ENCODE results near the gene SPAG16. TPM values are rescaled to one million over a fixed set of nuclear protein-coding genes. Genes with fewer than 3 reads are reported as not detected.

The SPAG16 gene
- total RNA-seq, 1 donor from 2014 or later: 18.7 TPM

DNA sequence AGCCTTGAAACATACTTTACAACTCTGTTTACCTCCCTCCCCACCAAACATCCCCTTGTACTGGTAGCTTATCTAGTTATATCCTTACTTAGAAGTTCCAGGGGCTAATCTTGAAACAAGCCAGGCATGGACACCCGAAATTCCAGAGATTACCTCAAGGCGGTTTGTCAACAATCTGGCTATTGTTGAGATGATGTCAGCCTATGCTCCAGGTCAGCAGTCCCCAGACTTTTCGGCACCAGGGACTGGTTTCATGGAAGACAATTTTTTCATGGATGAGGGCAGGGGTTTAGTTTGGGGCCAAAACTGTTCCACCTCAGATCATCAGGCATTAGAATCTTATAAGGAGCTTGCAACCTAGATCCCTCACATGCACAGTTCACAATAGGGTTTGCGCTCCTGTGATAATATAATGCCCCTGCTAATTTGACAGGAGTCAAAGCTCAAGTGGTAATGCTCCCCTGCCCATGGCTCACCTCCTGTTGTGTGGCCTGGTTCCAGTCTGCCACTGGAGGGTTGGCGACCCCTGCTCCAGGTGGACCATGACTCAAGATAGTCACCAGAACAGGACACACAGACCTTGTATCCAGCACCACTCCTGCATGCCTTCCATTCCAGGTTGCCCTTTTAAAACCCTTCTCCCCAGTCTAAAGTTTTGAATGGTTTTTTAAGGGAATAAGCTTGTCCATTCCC lies 171.2 kb downstream of the SPAG16 start:
- Mint-ChIP-seq H3K4me3 (ENCODE audit: unreplicated experiment) (no peak overlapping the region), H3K4me1 (ENCODE audit: low read depth) (no peaks in the 10 kb centered on the region), H3K9me3 (ENCODE audit: low read depth) (no peaks in the 10 kb centered on the region), H3K36me3 (ENCODE audit: low read depth) (no peaks in the 10 kb centered on the region), H3K27ac (ENCODE audit: unreplicated experiment) (no peak overlapping the region), H3K27me3 (ENCODE audit: low read depth) (no peaks in the 10 kb centered on the region)
- DNase-seq (ENCODE audit: low spot score): no peak
- TF ChIP-seq, protein P1, sequence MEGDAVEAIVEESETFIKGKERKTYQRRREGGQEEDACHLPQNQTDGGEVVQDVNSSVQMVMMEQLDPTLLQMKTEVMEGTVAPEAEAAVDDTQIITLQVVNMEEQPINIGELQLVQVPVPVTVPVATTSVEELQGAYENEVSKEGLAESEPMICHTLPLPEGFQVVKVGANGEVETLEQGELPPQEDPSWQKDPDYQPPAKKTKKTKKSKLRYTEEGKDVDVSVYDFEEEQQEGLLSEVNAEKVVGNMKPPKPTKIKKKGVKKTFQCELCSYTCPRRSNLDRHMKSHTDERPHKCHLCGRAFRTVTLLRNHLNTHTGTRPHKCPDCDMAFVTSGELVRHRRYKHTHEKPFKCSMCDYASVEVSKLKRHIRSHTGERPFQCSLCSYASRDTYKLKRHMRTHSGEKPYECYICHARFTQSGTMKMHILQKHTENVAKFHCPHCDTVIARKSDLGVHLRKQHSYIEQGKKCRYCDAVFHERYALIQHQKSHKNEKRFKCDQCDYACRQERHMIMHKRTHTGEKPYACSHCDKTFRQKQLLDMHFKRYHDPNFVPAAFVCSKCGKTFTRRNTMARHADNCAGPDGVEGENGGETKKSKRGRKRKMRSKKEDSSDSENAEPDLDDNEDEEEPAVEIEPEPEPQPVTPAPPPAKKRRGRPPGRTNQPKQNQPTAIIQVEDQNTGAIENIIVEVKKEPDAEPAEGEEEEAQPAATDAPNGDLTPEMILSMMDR (IDR thresholded peaks at IDR 0.05): no peak

DNA sequence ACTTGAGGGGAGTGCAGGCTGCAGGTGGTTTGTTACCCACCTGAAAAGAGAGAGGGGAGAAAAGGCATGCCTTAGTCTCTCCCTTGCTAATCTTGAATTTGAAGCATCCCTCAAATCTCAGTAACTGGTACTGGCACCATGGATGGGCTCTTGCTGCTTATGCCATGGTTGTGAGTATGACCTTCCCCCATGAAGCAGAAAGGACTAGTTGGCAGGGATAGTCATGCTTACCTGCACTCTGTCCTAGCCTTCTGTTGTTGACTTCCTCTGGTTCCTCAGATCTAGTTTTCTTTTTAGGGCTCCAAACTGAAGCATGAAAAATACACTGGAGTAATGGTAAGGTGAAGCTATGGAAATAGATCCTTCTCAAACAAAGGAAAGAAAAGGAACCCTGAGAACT lies 191.2 kb downstream of the SPAG16 start:
- no peak overlapping the region for H3K27ac Mint-ChIP-seq (ENCODE audit: unreplicated experiment)
- peaks cover 9% of the 10 kb centered on the region for H3K36me3 Mint-ChIP-seq (ENCODE audit: low read depth)
- H3K4me1 Mint-ChIP-seq (ENCODE audit: low read depth): no peaks in the 10 kb centered on the region
- H3K27me3 Mint-ChIP-seq (ENCODE audit: low read depth): no peaks in the 10 kb centered on the region
- DNase-seq (ENCODE audit: low spot score): no peak
- H3K4me3 Mint-ChIP-seq (ENCODE audit: unreplicated experiment): no peak overlapping the region
- TF ChIP-seq, protein P1 (IDR thresholded peaks at IDR 0.05): no peak
- peaks cover 62% of the 10 kb centered on the region for H3K9me3 Mint-ChIP-seq (ENCODE audit: low read depth)

DNA sequence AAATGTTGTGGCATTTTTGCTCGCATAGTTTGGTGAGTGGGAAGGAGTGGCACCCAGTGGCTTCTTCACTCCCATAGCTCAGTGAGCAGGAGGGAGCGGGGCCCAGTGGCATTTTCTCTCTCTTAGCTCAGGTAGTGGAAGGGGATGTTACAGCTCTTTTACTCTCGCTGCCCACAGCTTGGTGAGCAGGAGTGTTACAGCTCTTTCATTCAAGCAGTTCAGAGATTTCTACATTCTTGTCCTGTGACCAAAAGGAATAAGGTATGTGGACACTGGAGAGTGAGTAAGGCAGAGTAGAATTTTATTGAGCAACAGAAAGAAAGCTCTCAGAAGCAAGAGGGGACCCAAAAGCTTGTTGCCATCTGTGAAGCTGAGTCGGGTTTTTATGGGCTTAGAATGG lies 192.4 kb downstream of the SPAG16 start:
- peaks cover 9% of the 10 kb centered on the region for H3K36me3 Mint-ChIP-seq (ENCODE audit: low read depth)
- no peak overlapping the region for H3K27ac Mint-ChIP-seq (ENCODE audit: unreplicated experiment)
- no peaks in the 10 kb centered on the region for H3K27me3 Mint-ChIP-seq (ENCODE audit: low read depth)
- TF ChIP-seq, protein P1 (IDR thresholded peaks at IDR 0.05): no peak
- H3K9me3 Mint-ChIP-seq (ENCODE audit: low read depth): peaks cover 59% of the 10 kb centered on the region
- H3K4me1 Mint-ChIP-seq (ENCODE audit: low read depth): no peaks in the 10 kb centered on the region
- H3K4me3 Mint-ChIP-seq (ENCODE audit: unreplicated experiment): no peak overlapping the region
- no peak for DNase-seq (ENCODE audit: low spot score)

DNA sequence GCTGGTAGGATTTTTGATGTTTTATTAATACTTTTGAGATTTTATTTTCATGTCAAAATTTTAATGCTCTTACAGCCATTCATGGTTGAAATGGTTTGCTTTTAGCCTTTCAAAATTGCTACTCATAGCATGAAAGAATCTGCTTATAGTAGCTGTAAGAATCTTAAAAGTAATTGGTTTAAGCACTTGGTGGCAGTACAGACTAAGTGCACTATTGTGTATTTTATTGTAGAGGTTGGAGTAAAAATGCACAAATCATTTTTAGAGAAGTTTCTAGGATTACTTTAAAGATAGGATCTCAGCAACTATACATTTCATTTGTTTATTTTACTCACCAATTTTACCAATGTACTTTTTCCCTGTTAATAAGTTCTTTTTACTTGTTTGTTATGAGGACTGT lies 205.8 kb downstream of the SPAG16 start:
- peaks cover 2% of the 10 kb centered on the region for H3K36me3 Mint-ChIP-seq (ENCODE audit: low read depth)
- H3K4me3 Mint-ChIP-seq (ENCODE audit: unreplicated experiment): no peak overlapping the region
- no peak overlapping the region for H3K27ac Mint-ChIP-seq (ENCODE audit: unreplicated experiment)
- peaks cover 4% of the 10 kb centered on the region for H3K9me3 Mint-ChIP-seq (ENCODE audit: low read depth)
- TF ChIP-seq, protein P1 (IDR thresholded peaks at IDR 0.05): peak; percentile 68
- H3K27me3 Mint-ChIP-seq (ENCODE audit: low read depth): no peaks in the 10 kb centered on the region
- H3K4me1 Mint-ChIP-seq (ENCODE audit: low read depth): no peaks in the 10 kb centered on the region
- DNase-seq (ENCODE audit: low spot score): no peak

DNA sequence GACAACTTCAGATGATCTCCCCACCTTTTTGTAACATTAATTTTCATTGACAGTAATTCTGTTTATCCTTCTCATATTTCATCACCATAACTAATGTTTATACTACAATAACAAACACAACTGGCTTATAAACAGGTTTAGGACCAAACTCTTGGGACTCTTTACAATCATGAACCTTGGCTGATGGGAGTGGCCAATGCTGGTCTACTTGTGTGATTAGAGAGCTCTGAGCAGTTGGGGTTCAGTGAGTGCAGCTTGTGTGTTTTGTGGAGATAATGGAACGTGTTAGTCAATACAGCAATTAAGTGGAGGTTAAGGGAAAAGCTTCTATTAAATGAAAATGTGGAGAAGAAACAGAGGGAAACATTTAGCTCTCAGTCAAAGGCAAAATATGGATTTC lies 207.1 kb downstream of the SPAG16 start:
- Mint-ChIP-seq H3K4me3 (ENCODE audit: unreplicated experiment) (no peak overlapping the region), H3K36me3 (ENCODE audit: low read depth) (peaks cover 2% of the 10 kb centered on the region), H3K4me1 (ENCODE audit: low read depth) (no peaks in the 10 kb centered on the region), H3K27me3 (ENCODE audit: low read depth) (no peaks in the 10 kb centered on the region), H3K9me3 (ENCODE audit: low read depth) (no peaks in the 10 kb centered on the region), H3K27ac (ENCODE audit: unreplicated experiment) (no peak overlapping the region)
- no peak for DNase-seq (ENCODE audit: low spot score)
- TF ChIP-seq, protein P1 (IDR thresholded peaks at IDR 0.05): no peak
